ENCODE data around the gene RPUSD3.
"Not testable (repeated sequence)": the region's sequence is repeated elsewhere in the genome, so short reads cannot be mapped to it uniquely, and the experiment has no call there.

Gene RPUSD3

GRCh38 chr3:9851926-9852325 lies 8.1 kb upstream of the RPUSD3 start:
- not testable (repeated sequence) for H3K4me1 ChIP-seq (ENCODE audit: control insufficient read depth, insufficient read depth, low read length, unreplicated experiment); H2AFZ ChIP-seq (ENCODE audit: low read length, unreplicated experiment); H3K27me3 ChIP-seq (ENCODE audit: insufficient read depth, low read length); H3K79me2 ChIP-seq (ENCODE audit: control insufficient read depth, insufficient read depth, low read length, unreplicated experiment); H3K36me3 ChIP-seq (ENCODE audit: insufficient read depth, low read length); H3K4me3 ChIP-seq (ENCODE audit: low read depth, low read length); H3K27ac ChIP-seq (ENCODE audit: low read depth, low read length)

GRCh38 chr3:9851383-9851782 lies 7.6 kb upstream of the RPUSD3 start:
- not testable (repeated sequence) for H3K79me2 ChIP-seq (ENCODE audit: control insufficient read depth, insufficient read depth, low read length, unreplicated experiment); H3K4me1 ChIP-seq (ENCODE audit: control insufficient read depth, insufficient read depth, low read length, unreplicated experiment); H3K4me3 ChIP-seq (ENCODE audit: low read depth, low read length); H3K27me3 ChIP-seq (ENCODE audit: insufficient read depth, low read length); H2AFZ ChIP-seq (ENCODE audit: low read length, unreplicated experiment); H3K36me3 ChIP-seq (ENCODE audit: insufficient read depth, low read length); H3K27ac ChIP-seq (ENCODE audit: low read depth, low read length)

- not testable (repeated sequence) for H3K36me3 ChIP-seq (ENCODE audit: insufficient read depth, low read length); H3K4me3 ChIP-seq (ENCODE audit: low read depth, low read length); H3K4me1 ChIP-seq (ENCODE audit: control insufficient read depth, insufficient read depth, low read length, unreplicated experiment); H3K27me3 ChIP-seq (ENCODE audit: insufficient read depth, low read length); H3K27ac ChIP-seq (ENCODE audit: low read depth, low read length); H2AFZ ChIP-seq (ENCODE audit: low read length, unreplicated experiment); H3K79me2 ChIP-seq (ENCODE audit: control insufficient read depth, insufficient read depth, low read length, unreplicated experiment)
Observed at GRCh38 chr3:9848860-9849259, 5.1 kb upstream of the RPUSD3 start.

- not testable (repeated sequence) for H2AFZ ChIP-seq (ENCODE audit: low read length, unreplicated experiment); H3K27me3 ChIP-seq (ENCODE audit: insufficient read depth, low read length); H3K4me1 ChIP-seq (ENCODE audit: control insufficient read depth, insufficient read depth, low read length, unreplicated experiment); H3K36me3 ChIP-seq (ENCODE audit: insufficient read depth, low read length); H3K27ac ChIP-seq (ENCODE audit: low read depth, low read length); H3K4me3 ChIP-seq (ENCODE audit: low read depth, low read length); H3K79me2 ChIP-seq (ENCODE audit: control insufficient read depth, insufficient read depth, low read length, unreplicated experiment)
Observed at GRCh38 chr3:9847870-9848269, 4.1 kb upstream of the RPUSD3 start.

- Histone ChIP-seq H3K27ac (ENCODE audit: low read depth, low read length) (no peak overlapping the region), H2AFZ (ENCODE audit: low read length, unreplicated experiment) (no peak overlapping the region), H3K79me2 (ENCODE audit: control insufficient read depth, insufficient read depth, low read length, unreplicated experiment) (peaks cover 10% of the 10 kb centered on the region), H3K36me3 (ENCODE audit: insufficient read depth, low read length) (no peaks in the 10 kb centered on the region), H3K4me1 (ENCODE audit: control insufficient read depth, insufficient read depth, low read length, unreplicated experiment) (peaks cover 10% of the 10 kb centered on the region), H3K27me3 (ENCODE audit: insufficient read depth, low read length) (no peaks in the 10 kb centered on the region), H3K4me3 (ENCODE audit: low read depth, low read length) (no peak overlapping the region)
Observed at GRCh38 chr3:9846931-9847488, 3.2 kb upstream of the RPUSD3 start.

GRCh38 chr3:9846231-9846630 lies 2.4 kb upstream of the RPUSD3 start:
- no peak overlapping the region for H3K27ac ChIP-seq (ENCODE audit: low read depth, low read length)
- peaks cover 10% of the 10 kb centered on the region for H3K4me1 ChIP-seq (ENCODE audit: control insufficient read depth, insufficient read depth, low read length, unreplicated experiment)
- H3K27me3 ChIP-seq (ENCODE audit: insufficient read depth, low read length) = no peaks in the 10 kb centered on the region
- H3K79me2 ChIP-seq (ENCODE audit: control insufficient read depth, insufficient read depth, low read length, unreplicated experiment) = peaks cover 10% of the 10 kb centered on the region
- H3K4me3 ChIP-seq (ENCODE audit: low read depth, low read length) = no peak overlapping the region
- no peak overlapping the region for H2AFZ ChIP-seq (ENCODE audit: low read length, unreplicated experiment)
- H3K36me3 ChIP-seq (ENCODE audit: insufficient read depth, low read length) = no peaks in the 10 kb centered on the region

- H3K79me2 ChIP-seq (ENCODE audit: control insufficient read depth, insufficient read depth, low read length, unreplicated experiment) = peaks cover 10% of the 10 kb centered on the region
Observed at GRCh38 chr3:9841015-9841414, 2.8 kb downstream of the RPUSD3 start.

GRCh38 chr3:9838856-9839255 lies 5.0 kb downstream of the RPUSD3 start:
- Histone ChIP-seq H3K36me3 (ENCODE audit: insufficient read depth, low read length) (no peaks in the 10 kb centered on the region), H3K27ac (ENCODE audit: low read depth, low read length) (no peak overlapping the region), H2AFZ (ENCODE audit: low read length, unreplicated experiment) (no peak overlapping the region), H3K79me2 (ENCODE audit: control insufficient read depth, insufficient read depth, low read length, unreplicated experiment) (peaks cover 10% of the 10 kb centered on the region), H3K4me3 (ENCODE audit: low read depth, low read length) (no peak overlapping the region), H3K27me3 (ENCODE audit: insufficient read depth, low read length) (no peaks in the 10 kb centered on the region), H3K4me1 (ENCODE audit: control insufficient read depth, insufficient read depth, low read length, unreplicated experiment) (peaks cover 6% of the 10 kb centered on the region)

More at GRCh38 chr3:9841015-9841414, 2.8 kb downstream of the RPUSD3 start:
- peaks cover 10% of the 10 kb centered on the region for H3K4me1 ChIP-seq (ENCODE audit: control insufficient read depth, insufficient read depth, low read length, unreplicated experiment)
- H3K27me3 ChIP-seq (ENCODE audit: insufficient read depth, low read length) = no peaks in the 10 kb centered on the region
- H3K4me3 ChIP-seq (ENCODE audit: low read depth, low read length) = no peak overlapping the region
- no peaks in the 10 kb centered on the region for H3K36me3 ChIP-seq (ENCODE audit: insufficient read depth, low read length)
- H2AFZ ChIP-seq (ENCODE audit: low read length, unreplicated experiment) = no peak overlapping the region
- H3K27ac ChIP-seq (ENCODE audit: low read depth, low read length) = no peak overlapping the region

- Histone ChIP-seq H3K36me3 (ENCODE audit: insufficient read depth, low read length) (no peaks in the 10 kb centered on the region), H3K27me3 (ENCODE audit: insufficient read depth, low read length) (no peaks in the 10 kb centered on the region), H2AFZ (ENCODE audit: low read length, unreplicated experiment) (no peak overlapping the region), H3K27ac (ENCODE audit: low read depth, low read length) (no peak overlapping the region), H3K79me2 (ENCODE audit: control insufficient read depth, insufficient read depth, low read length, unreplicated experiment) (peaks cover 6% of the 10 kb centered on the region), H3K4me1 (ENCODE audit: control insufficient read depth, insufficient read depth, low read length, unreplicated experiment) (peaks cover 6% of the 10 kb centered on the region), H3K4me3 (ENCODE audit: low read depth, low read length) (no peak overlapping the region)
Observed at GRCh38 chr3:9837701-9838582, 5.9 kb downstream of the RPUSD3 start.

- no peak overlapping the region for H3K27ac ChIP-seq (ENCODE audit: low read depth, low read length)
- no peaks in the 10 kb centered on the region for H3K79me2 ChIP-seq (ENCODE audit: control insufficient read depth, insufficient read depth, low read length, unreplicated experiment)
- H3K36me3 ChIP-seq (ENCODE audit: insufficient read depth, low read length) = no peaks in the 10 kb centered on the region
Observed at GRCh38 chr3:9834520-9835380, 9.1 kb downstream of the RPUSD3 start.

More at GRCh38 chr3:9834520-9835380, 9.1 kb downstream of the RPUSD3 start:
- no peak overlapping the region for H2AFZ ChIP-seq (ENCODE audit: low read length, unreplicated experiment)
- no peak overlapping the region for H3K4me3 ChIP-seq (ENCODE audit: low read depth, low read length)
- no peaks in the 10 kb centered on the region for H3K27me3 ChIP-seq (ENCODE audit: insufficient read depth, low read length)
- no peaks in the 10 kb centered on the region for H3K4me1 ChIP-seq (ENCODE audit: control insufficient read depth, insufficient read depth, low read length, unreplicated experiment)
